Thymus (tissue), 11 donors: ENCODE measurements around the gene ZSWIM5. TPM values are rescaled to one million over a fixed set of nuclear protein-coding genes. Genes with fewer than 3 reads are reported as not detected.
"Not testable (repeated sequence)": the region's sequence is repeated elsewhere in the genome, so short reads cannot be mapped to it uniquely, and the experiment has no call there.

ENCODE experiments used
- DNase-seq, 9 donors: peaks; one replicate each; pipeline ENCODE4 v3.0.0-alpha.2; 2013; ENCODE audit warnings: low spot score in 9 of 9, low read depth in 6 of 9, missing footprints in 1 of 9
- H3K27ac ChIP-seq, 2 donors: one replicate each; pipeline ENCODE4 v1.5.1; 2013; ENCODE audit warnings: control low read depth in 1 of 2, low read depth in 1 of 2, low read length in 1 of 2, mild to moderate bottlenecking in 1 of 2, moderate library complexity in 1 of 2
- H3K27me3 ChIP-seq, 2 donors: one replicate each; pipeline ENCODE4 v1.5.1; 2013; ENCODE audit warnings: low read length in 1 of 2; ENCODE audit not compliant: control insufficient read depth in 2 of 2, insufficient read depth in 1 of 2
- H3K36me3 ChIP-seq, 2 donors: one replicate each; pipeline ENCODE4 v1.5.1; 2013; ENCODE audit warnings: low read length in 1 of 2, mild to moderate bottlenecking in 1 of 2, moderate library complexity in 1 of 2; ENCODE audit not compliant: control insufficient read depth in 2 of 2, insufficient read depth in 2 of 2
- H3K4me1 ChIP-seq, 2 donors: one replicate each; pipeline ENCODE4 v1.5.1; 2013; ENCODE audit warnings: low read length in 2 of 2; ENCODE audit not compliant: control insufficient read depth in 2 of 2, insufficient read depth in 2 of 2
- H3K4me3 ChIP-seq, 2 donors: one replicate each; pipeline ENCODE4 v1.5.1; 2013; ENCODE audit warnings: low read length in 2 of 2, control low read depth in 1 of 2, mild to moderate bottlenecking in 1 of 2
- H3K9me3 ChIP-seq, 2 donors: one replicate each; pipeline ENCODE4 v1.5.1; 2013; ENCODE audit warnings: low read length in 1 of 2, mild to moderate bottlenecking in 1 of 2; ENCODE audit not compliant: control insufficient read depth in 2 of 2, insufficient read depth in 1 of 2
- WGBS: extraction: QIAGEN DNeasy Blood & Tissue Kit; methylation state at CpG from one replicate; pipeline ENCODE4 v1.1.7; 2013; 5-methylcytosine and 5-hydroxymethylcytosine counted together
- polyA plus RNA-seq: library from polyadenylated mRNA; stranded (reverse); fragments of 200-250 nt; gene quantifications from one replicate; pipeline ENCODE4 v1.2.3, GENCODE V29; 2013
- total RNA-seq: library from RNA; stranded (reverse); fragments of 120-200 nt; gene quantifications from one replicate; pipeline ENCODE4 v1.2.4, GENCODE V29; 2013
- donor health status: healthy.

The ZSWIM5 gene
- total and polyA plus RNA-seq, 2 donors, result 0.24 to 0.39 TPM

GRCh38 chr1:45003741-45004140 is 202.7 kb downstream of the ZSWIM5 start:
- Histone ChIP-seq H3K4me1 (no peaks in the 10 kb centered on the region), H3K9me3 (peaks cover 0 to 1% of the 10 kb centered on the region in 2 donors), H3K27ac (no peak overlapping the region), H3K27me3 (no peaks in the 10 kb centered on the region), H3K36me3 (peaks cover 66 to 67% of the 10 kb centered on the region in 2 donors), H3K4me3 (no peak overlapping the region)
- no peak for DNase-seq
- WGBS, result 97% methylated on average over 14 of the region's 14 CpGs

GRCh38 chr1:45002650-45003645 is 203.5 kb downstream of the ZSWIM5 start:
- Histone ChIP-seq H3K4me3 (no peak overlapping the region), H3K27me3 (no peaks in the 10 kb centered on the region), H3K27ac (no peak overlapping the region), H3K36me3 (peaks cover 58 to 59% of the 10 kb centered on the region in 2 donors), H3K9me3 (peaks cover 0 to 1% of the 10 kb centered on the region in 2 donors), H3K4me1 (no peaks in the 10 kb centered on the region)
- no peak for DNase-seq
- 98% methylated on average over 17 of the region's 17 CpGs for WGBS

DNA sequence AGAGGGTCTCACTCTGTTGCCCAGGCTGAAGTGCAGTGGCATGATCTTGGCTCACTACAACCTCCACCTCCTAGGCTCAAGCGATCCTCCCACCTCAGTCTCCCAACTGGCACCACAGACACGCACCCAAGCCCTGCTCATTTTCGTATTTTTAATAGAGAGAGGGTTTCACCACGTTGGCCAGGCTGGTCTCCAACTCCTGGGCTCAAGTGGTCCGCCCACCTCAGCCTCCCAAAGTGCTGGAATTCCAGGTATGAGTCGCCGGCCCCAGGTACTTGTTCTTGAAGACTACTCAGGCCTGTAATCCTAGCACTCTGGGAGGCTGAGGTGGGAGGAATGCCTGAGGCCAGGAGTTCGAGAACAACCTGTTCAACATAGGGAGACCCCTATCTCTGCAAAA is 204.8 kb downstream of the ZSWIM5 start:
- 97% methylated on average over 8 of the region's 8 CpGs for WGBS
- not testable (repeated sequence) for H3K27ac ChIP-seq

GRCh38 chr1:45001011-45001481 is 205.4 kb downstream of the ZSWIM5 start:
- WGBS, result 80% methylated on average over 7 of the region's 7 CpGs
- no peak overlapping the region for H3K27ac ChIP-seq

More for the DNA sequence above, 204.8 kb downstream of the ZSWIM5 start:
- not testable (repeated sequence) for H3K27me3 ChIP-seq, H3K4me1 ChIP-seq, DNase-seq, H3K9me3 ChIP-seq, H3K4me3 ChIP-seq
- H3K36me3 ChIP-seq, result peaks cover 45 to 46% of the 10 kb centered on the region in 2 donors

GRCh38 chr1:44999232-44999631 is 207.2 kb downstream of the ZSWIM5 start:
- no peaks in the 10 kb centered on the region for H3K4me1 ChIP-seq
- DNase-seq, result no peak
- H3K4me3 ChIP-seq, result no peak overlapping the region
- no peaks in the 10 kb centered on the region for H3K9me3 ChIP-seq
- peaks cover 25% of the 10 kb centered on the region in 2 donors for H3K36me3 ChIP-seq
- H3K27me3 ChIP-seq, result no peaks in the 10 kb centered on the region
- no peak overlapping the region for H3K27ac ChIP-seq
- 98% methylated on average over 3 of the region's 3 CpGs for WGBS

More at GRCh38 chr1:45001011-45001481, 205.4 kb downstream of the ZSWIM5 start:
- no peak for DNase-seq
- Histone ChIP-seq H3K4me3 (no peak overlapping the region), H3K4me1 (no peaks in the 10 kb centered on the region), H3K27me3 (no peaks in the 10 kb centered on the region), H3K9me3 (peaks cover 0 to 1% of the 10 kb centered on the region in 2 donors), H3K36me3 (peaks cover 43% of the 10 kb centered on the region in 2 donors)

- no peaks in the 10 kb centered on the region for H3K36me3 ChIP-seq
- no peak overlapping the region for H3K4me3 ChIP-seq
- H3K27ac ChIP-seq, result no peak overlapping the region
- H3K4me1 ChIP-seq, result no peaks in the 10 kb centered on the region
- no peaks in the 10 kb centered on the region for H3K27me3 ChIP-seq
- no peak for DNase-seq
- no peaks in the 10 kb centered on the region for H3K9me3 ChIP-seq
- 99% methylated on average over 7 of the region's 7 CpGs for WGBS
Measured at GRCh38 chr1:44995467-44996238, 210.8 kb downstream of the ZSWIM5 start.

- no peaks in the 10 kb centered on the region for H3K36me3 ChIP-seq
- WGBS, result 95% methylated on average over 7 of the region's 7 CpGs
- H3K4me3 ChIP-seq, result no peak overlapping the region
- no peak overlapping the region for H3K27ac ChIP-seq
- DNase-seq, result no peak
- no peaks in the 10 kb centered on the region for H3K9me3 ChIP-seq
- H3K4me1 ChIP-seq, result no peaks in the 10 kb centered on the region
- no peaks in the 10 kb centered on the region for H3K27me3 ChIP-seq
Measured at GRCh38 chr1:44994309-44994898, 212.0 kb downstream of the ZSWIM5 start.

DNA sequence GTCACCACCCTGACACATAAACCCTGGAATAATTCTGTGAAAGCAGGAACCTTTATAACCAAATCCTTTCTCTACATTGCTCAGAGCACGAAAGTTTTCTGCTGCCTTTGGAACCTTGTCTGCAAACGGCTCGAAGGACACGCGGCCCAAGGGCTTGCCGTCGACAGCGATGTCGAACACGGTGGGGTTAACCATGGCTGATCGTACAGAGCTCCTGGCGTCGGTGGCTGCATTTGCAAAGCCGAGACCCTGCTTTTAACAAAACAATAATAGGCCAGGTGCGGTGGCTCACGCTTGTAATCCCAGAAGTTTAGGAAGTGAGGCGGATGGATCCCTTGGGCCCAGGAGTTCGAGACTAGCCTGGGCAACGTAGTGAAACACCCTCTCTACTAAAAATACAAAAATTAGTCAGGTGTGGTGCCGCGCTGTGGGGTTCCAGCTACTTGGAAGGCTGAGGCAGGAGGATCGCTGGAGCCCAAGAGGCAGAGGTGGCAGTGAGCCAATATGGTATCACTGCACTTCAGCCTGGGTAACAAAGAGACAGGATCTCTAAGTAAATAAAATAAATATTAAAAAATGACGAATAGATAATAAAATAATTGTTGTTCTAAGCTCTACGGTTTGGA is 217.8 kb downstream of the ZSWIM5 start:
- Histone ChIP-seq H3K36me3 (no peaks in the 10 kb centered on the region), H3K27me3 (no peaks in the 10 kb centered on the region), H3K4me3 (no peak overlapping the region), H3K9me3 (peaks cover 0 to 3% of the 10 kb centered on the region in 2 donors), H3K27ac (no peak overlapping the region), H3K4me1 (peaks cover 7 to 14% of the 10 kb centered on the region in 2 donors)
- whole genome bisulfite sequencing, result 97% methylated on average over 24 of the region's 24 CpGs
- no peak for DNase-seq
